AG04450 (cell line): ENCODE results near the gene PKP3. TPM values are rescaled to one million over a fixed set of nuclear protein-coding genes. Genes with fewer than 3 reads are reported as not detected.

Experiments used
- CTCF ChIA-PET: fragments of 300-600, 350-600 bp; formaldehyde crosslinking; extraction: SDS; loops from one replicate; lab custom pipeline; 2022; ENCODE audit warnings: antibody characterized with exemption, inconsistent platforms; lab: Charles Lee
- POLR2A ChIA-PET: fragments of 350-600 bp; formaldehyde crosslinking; extraction: SDS; loops from one replicate; lab custom pipeline; 2021; ENCODE audit warnings: antibody characterized with exemption, inconsistent platforms; lab: Yijun Ruan, JAX
- DNase-seq: peaks from one replicate; pipeline ENCODE4 v3.0.0-alpha.2; 2011; ENCODE audit warnings: low read depth, low spot score
- H3K27ac ChIP-seq: one replicate; pipeline ENCODE4 v1.5.1; 2012; ENCODE audit warnings: low read depth, low read length, control low read depth
- H3K27me3 ChIP-seq: one replicate; pipeline ENCODE4 v1.6.0; 2012; ENCODE audit warnings: low read length; ENCODE audit not compliant: control insufficient read depth, insufficient read depth
- H3K4me3 ChIP-seq: 2 replicates; pipeline ENCODE4 v1.5.1; 2011; ENCODE audit warnings: mild to moderate bottlenecking, low read depth, low read length, control low read depth
- H3K9me3 ChIP-seq: 2 replicates; pipeline ENCODE4 v1.5.1; 2012; ENCODE audit warnings: low read length; ENCODE audit not compliant: control insufficient read depth, insufficient read depth
- CTCF ChIP-seq: IDR thresholded peaks from 2 replicates; pipeline ENCODE4 v1.5.1; 2011; ENCODE audit warnings: low read depth, low read length, control low read depth, inconsistent platforms
- polyA plus RNA-seq: library from polyadenylated mRNA; depleted of rRNA; stranded (reverse); fragments of >200 nt; gene quantifications from 2 replicates; pipeline ENCODE4 v1.2.3, GENCODE V29; 2011

PKP3 gene
- polyA plus RNA-seq, 1 experiment: 0.55 TPM

GRCh38 chr11:377174-377865 lies 16.7 kb upstream of the PKP3 start:
- Histone ChIP-seq H3K27ac (no peak overlapping the region), H3K9me3 (peaks cover 32% of the 10 kb centered on the region; the same call in 1 of the 2 replicates), H3K27me3 (no peaks in the 10 kb centered on the region), H3K4me3 (no peak overlapping the region)
- ChIA-PET POLR2A (no interaction called here), CTCF (no interaction called here)
- no peak for DNase-seq
- TF ChIP-seq CTCF: no peak

- Histone ChIP-seq H3K4me3 (no peak overlapping the region), H3K27ac (no peak overlapping the region), H3K27me3 (no peaks in the 10 kb centered on the region), H3K9me3 (peaks cover 32% of the 10 kb centered on the region; the same call in 1 of the 2 replicates)
- ChIA-PET CTCF (no interaction called here), POLR2A (no interaction called here)
- no peak for DNase-seq
- no peak for TF ChIP-seq CTCF
Observed at GRCh38 chr11:377883-378500, 16.0 kb upstream of the PKP3 start.

- Histone ChIP-seq H3K27ac (no peak overlapping the region), H3K9me3 (peaks cover 25% of the 10 kb centered on the region; the same call in 1 of the 2 replicates), H3K27me3 (no peaks in the 10 kb centered on the region), H3K4me3 (no peak overlapping the region)
- TF ChIP-seq CTCF: no peak
- CTCF ChIA-PET: no interaction called here
- POLR2A ChIA-PET: no interaction called here
- DNase-seq: no peak
Observed at GRCh38 chr11:379205-380094, 14.6 kb upstream of the PKP3 start.

GRCh38 chr11:380095-380480 lies 13.9 kb upstream of the PKP3 start:
- CTCF ChIA-PET: no interaction called here

More at GRCh38 chr11:380095-380480, 13.9 kb upstream of the PKP3 start:
- no peaks in the 10 kb centered on the region for H3K27me3 ChIP-seq
- no peak for TF ChIP-seq CTCF
- H3K27ac ChIP-seq: no peak overlapping the region
- H3K4me3 ChIP-seq: no peak overlapping the region
- POLR2A ChIA-PET: no interaction called here
- no peak for DNase-seq
- peaks cover 25% of the 10 kb centered on the region; the same call in 1 of the 2 replicates for H3K9me3 ChIP-seq
